Left cardiac atrium (tissue), 4 donors: Measurements from ENCODE around the gene ABLIM1. TPM values are rescaled to one million over a fixed set of nuclear protein-coding genes. Genes with fewer than 3 reads are reported as not detected.

Experiments
- ATAC-seq, 2 donors: fragments of 200-7000 bp; cut with Tn5 transposase; one replicate each; pipeline ENCODE4 v1.9.1; 2020; ENCODE audit warnings: mild to moderate bottlenecking in 2 of 2, moderate library complexity in 2 of 2
- DNase-seq: peaks from one replicate; pipeline ENCODE4 v3.0.0-alpha.2; 2020
- intact Hi-C, 2 donors: fragments of 100-400 bp; cut with DNase I; formaldehyde crosslinking; loops; one replicate each; pipeline versions ENCODE4 v1.14.1 to v1.15.1; 2022 to 2023
- total RNA-seq, 2 donors: library from RNA; stranded (reverse); fragmentation: NEBNext Ultra II Directional; extraction: Animal tissue kit (Norgen Biotek cat#: 25700); gene quantifications; one replicate each; pipeline ENCODE4 v1.2.1, GENCODE V29; 2021
- donor health status: DM: no; HTN: yes; CAD: no.
- donor health status: DM: no; HTN: yes; CAD: no; lungs with severe emphysema.
- donor health status: DM: yes; HTN: yes; CAD: no.
- donor health status: Dilated cardiomyopathy.

ABLIM1 gene
- total RNA-seq, 2 donors from 2014 or later = 292 to 305 TPM

DNA sequence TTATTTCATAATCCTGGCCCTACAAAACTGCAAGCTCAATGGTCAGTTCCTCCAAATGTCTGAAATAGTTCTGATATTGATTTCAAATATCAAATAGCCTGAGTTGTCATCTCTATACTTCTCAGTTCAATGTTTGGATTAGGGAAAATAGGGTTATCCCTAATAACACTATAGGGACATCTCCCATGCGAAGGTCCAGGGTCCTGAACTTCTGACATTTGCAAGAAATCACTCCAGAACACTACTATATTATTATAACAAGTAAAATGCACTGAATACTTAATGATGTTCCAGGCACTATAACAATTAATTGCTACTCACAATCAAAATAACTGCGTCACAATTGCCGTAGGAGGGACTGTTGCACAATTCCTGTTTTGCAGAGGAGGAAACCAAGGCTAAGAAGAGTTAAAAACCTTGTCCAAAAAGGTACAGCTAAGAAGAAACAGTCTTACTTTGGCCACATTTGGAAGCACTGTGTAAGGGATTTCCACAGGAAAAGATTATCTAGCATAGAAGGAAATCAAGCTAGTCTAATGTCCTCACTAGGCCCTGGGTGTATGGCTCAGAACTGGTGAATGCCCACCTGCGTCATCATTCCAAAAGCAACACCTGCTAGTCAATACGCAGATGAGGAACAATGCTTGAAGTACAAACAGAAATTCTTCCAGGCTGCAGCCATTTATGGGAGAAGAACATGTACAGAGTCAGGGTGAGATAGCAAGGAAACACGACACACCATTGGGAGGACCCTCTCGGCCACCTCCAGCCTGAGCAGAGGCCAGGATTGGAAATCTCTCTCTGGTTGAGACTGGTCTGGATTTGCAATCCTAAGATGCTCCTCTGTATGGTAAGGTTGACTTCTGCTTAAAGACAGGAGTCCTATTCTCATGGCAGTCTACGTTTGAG lies 48.3 kb downstream of the ABLIM1 start:
- DNase-seq (no peak), ATAC-seq (no peak)
- intact Hi-C loops = loop anchor here in 1 of 2 donors (5.0 kb wide), 1 partner anchor 37 kb away; no protein-coding TSS in a partner anchor

DNA sequence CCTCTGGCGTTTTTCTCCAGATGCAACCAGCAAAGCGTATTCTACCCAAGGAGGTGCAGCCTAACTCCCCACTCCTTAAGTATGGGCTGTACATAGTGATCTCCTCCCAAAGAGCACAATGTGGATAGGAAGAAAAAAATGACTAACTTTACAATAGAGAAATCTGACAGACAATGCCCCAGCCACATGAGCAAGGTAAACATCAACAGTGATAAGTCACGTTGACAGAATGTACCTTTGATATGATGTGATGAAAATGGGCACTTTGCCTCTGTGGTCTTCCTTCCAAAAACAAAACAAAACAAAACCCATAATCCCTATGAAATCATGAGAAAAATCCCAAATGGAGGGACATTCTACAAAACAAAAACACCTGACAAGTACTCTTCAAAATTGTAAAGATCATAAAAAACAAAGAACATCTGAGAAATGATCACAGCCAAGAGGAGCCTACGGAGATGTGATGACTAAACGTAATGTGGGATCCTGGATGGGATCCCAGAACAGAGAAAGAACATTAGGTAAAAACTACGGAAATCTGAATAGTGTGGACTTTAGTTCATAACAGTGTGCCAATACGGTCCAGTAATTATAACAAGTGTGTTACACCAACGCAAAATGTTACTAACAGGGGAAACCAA lies 50.6 kb downstream of the ABLIM1 start:
- DNase-seq (no peak), ATAC-seq (peak in 1 of 2 donors; percentile 67)
- intact Hi-C loops = loop anchor here in 1 of 2 donors (5.0 kb wide), 1 partner anchor 35 kb away; no protein-coding TSS in a partner anchor

DNA sequence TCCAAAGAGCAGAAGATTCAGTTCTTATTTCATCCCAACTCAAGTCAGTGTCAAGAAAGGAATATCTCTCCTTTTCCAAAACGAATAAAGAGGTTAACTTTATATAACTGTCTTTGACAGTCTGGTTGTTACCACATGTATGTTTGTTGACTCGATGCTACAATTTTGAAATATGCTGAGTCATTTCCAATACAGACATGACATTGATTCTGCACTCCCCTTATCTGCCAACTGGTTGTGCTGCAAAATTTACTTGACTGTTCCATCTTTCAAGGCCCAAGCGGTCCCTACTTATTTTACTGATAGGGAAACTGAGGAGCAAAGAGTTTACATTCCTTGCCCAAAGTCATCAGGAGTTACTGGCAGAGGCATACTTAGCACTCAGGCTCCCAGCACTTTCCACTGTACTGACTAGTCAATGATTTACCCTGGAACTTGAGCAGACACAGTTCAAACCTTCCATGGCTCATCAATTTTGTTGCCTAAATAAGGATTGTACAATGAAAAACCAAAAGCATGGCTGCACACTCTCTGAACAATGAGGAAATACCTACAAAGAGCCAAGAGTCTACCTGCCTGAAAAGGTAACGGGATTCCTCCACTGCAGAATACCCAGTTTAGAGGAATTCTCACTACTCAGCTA lies 52.8 kb downstream of the ABLIM1 start:
- no peak for ATAC-seq
- no peak for DNase-seq
- intact Hi-C loops = loop anchor here in 1 of 2 donors (5.0 kb wide), 1 partner anchor 33 kb away; no protein-coding TSS in a partner anchor

DNA sequence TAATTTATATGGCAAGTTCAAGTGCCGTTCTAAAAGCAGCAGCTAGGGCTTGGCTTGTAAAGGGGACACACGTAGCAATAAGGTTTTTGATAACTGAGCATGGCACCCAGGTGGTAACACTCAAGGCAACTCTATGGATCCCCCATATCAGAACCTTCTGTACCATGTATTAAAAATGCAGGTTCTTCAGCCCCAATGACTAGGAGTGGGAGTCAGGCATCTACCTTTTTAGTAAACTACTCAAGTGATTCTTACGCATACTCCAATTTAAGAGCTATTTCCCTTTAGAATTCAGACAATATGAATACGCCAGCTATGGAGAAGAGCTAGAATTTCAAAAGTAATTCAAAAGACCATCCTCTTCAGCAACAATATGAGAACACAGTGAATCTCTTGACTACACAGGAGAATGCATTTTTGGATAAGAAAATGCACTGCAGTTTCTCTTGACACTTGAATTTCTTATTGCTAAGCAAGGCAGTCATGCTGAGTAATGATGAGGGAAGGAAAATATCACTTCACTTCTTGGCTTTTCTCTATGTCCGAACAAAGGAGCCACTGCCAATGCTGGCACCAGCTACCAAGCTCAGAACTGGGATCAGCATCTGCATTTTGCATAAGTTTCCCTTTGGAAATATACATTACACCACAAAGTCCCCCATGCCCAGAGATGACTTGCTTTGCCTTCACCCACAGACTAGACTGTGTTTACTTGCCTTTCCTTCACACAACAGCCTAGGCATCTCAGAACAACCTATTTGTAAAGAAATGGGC lies 53.5 kb downstream of the ABLIM1 start:
- peak in 1 of 2 donors; percentile 4 for ATAC-seq
- intact Hi-C loops = loop anchor here in 1 of 2 donors (5.0 kb wide), 1 partner anchor 32 kb away; no protein-coding TSS in a partner anchor
- no peak for DNase-seq

DNA sequence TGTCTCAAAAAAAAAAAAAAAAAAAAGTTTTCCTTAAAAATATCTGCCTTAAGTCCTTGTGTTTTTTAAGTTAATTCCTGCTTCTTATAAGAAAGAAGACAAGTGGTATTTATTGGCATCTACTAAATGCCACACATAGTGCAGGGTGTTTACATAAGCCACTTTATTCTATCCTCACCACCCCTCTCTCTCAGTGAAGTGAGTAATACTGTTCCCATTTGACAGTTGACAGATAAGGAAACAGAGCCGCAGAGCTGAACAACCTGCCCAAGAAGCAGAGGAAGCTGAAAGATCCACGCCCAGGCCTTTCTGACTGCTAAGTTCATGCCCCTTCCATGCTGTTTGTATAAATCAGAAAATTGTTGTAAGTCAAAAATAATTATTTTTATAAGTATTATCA lies 54.1 kb downstream of the ABLIM1 start:
- intact Hi-C loops = no loop called here
- ATAC-seq = peak; percentile 42 to 87
- DNase-seq = peak; percentile 51

DNA sequence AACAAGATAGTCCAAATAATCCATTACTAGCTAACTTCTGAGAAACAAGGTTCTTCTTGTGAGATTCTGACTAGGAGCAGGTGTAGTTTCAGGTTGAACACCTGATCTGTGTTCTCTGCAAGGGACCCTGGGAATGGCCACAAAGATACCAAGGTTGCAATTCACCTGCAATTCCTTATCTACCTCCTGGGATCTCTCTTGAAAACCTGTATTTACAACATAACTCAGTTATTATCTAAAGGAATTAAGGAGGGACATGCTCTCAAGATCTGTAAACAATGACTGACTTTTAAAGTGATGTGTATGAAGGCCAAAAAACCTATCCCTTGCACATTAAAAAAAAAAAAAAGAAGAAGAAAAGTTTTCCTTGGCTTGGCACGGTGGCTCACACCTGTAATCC lies 54.8 kb downstream of the ABLIM1 start:
- DNase-seq (no peak), ATAC-seq (no peak)
- intact Hi-C loops = no loop called here

DNA sequence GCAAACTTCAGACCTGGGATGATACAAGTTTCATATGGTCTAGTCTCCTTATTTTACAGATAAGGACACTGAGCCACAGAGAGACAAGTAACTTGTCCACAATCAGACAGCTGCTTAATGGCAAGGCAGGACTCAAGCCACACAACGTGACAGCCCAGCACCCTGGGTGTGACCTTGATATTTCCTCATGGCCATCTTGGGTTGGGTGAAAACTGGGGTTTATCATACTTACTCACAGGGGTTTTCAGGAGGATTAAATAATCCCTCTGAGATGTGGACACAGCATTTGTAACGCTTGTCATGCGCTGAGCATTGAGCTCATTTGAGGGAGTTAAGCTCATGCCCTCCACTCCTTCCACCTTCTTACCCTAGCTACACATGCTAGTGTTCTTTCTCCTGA lies 58.0 kb downstream of the ABLIM1 start:
- no peak for ATAC-seq

DNA sequence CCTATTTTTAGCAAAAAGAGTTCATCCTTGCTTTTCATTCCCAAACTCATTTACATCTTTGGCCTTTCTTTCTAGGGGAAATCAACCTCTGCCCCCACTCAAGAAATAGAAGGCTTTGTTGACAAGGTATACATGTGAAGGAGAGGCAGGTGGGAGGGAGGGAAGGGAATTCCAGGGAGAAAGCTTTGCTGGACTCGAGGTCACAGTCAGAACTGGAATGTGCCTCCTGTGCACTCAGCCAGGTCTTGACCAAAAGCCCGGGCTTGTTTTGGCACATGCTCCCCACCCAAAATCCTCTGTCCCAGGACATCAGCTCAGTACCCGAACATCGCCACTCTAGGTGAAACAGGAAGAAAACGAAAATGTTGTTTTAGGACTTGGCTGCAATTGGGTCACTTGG lies 61.3 kb downstream of the ABLIM1 start:
- ATAC-seq = no peak
- DNase-seq = no peak
- intact Hi-C loops = no loop called here

More for the DNA sequence above, 58.0 kb downstream of the ABLIM1 start:
- intact Hi-C loops = no loop called here
- no peak for DNase-seq

DNA sequence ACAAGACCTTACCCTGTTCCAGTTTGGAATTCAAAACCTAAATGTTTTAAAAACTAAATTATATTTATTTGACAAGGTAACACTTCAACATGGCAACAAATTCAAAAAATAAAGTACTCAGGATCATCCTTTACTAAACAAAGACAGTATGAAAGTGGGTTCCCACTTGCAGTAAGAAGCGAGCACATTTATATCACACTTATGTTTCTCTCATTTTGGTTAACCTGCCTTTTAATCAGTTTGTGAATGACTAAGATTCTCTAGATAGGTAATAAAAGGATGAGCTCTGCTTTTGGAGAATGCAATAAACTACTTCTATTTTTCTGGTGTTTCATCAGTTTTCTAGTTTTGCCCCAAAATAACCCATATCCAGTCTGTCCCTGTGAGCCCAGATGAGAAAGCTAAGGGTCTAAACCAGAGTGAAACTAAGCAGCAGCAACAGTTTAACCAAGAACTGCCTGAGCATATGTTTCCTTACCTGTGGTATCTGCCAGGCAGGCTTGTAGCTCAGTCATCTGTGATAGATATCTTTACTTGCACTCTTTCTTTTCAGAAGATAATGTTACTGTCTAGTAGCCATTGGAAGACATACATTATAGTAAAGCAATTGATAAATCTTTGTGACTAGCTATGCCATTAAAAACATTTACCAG lies 64.1 kb downstream of the ABLIM1 start:
- DNase-seq = no peak
- intact Hi-C loops = no loop called here
- ATAC-seq = no peak

DNA sequence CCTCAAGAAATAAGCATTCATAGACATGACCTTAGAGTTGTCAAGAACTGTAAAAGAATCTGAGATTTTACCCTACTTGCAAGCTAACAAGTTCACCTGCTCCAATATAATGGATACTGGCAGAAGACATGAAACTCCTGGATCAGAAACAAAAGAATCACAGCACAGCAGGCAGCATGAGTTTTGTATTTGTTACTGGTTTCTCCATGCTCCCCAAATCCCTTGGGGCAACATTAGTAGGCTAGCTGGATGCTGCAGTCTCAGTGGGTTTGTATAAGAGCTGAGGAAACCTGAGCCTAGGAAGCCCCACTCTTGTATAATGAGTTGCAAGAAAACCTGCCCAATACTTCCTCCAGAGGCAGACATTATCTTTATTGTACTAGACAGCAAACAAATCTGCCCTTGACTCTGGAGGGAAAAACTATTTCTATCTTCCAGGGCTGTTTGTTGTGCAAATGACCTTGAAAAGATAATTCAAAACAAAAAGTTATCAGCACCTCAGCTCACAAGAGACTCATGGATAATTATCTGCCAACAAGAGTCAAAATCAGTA lies 64.8 kb downstream of the ABLIM1 start:
- intact Hi-C loops = no loop called here
- ATAC-seq = no peak

DNA sequence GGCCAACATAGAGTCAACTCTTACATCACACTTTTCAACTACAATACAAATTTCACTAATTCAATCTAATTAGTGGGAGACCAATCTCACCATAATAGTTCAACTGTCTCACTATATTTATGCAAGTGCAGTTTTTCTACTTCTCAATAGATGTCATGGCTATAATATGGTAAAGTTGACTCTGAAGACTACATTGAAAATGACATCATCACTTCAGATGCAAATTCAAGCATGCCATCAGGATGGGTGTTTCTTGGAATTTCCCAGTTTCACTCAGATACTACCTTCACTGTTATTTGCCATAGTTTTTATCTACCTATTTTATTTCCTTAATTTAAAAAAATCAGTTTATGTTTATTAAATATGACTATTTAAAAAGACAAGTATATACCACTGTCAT lies 67.1 kb downstream of the ABLIM1 start:
- no peak for DNase-seq
- ATAC-seq = no peak
- intact Hi-C loops = no loop called here

More for the DNA sequence above, 64.8 kb downstream of the ABLIM1 start:
- no peak for DNase-seq

DNA sequence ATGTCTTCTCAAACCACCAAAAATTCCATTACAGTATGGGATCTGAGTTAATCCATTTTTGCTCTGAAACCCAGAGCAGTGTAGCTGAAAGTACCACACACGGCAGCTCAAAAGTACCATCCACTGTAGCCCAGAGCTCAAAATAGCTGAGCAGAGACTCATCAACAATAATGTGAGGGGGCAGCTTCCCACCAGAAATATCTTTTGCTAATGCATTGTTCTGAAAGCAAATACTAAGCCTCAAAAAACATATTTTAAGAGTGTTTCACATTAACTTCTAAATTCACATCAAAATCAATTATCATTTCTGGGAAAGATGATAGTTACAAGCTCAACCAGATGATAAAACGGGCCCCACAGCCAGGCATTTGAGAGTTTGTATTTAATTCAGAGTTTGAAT lies 73.7 kb downstream of the ABLIM1 start:
- intact Hi-C loops = no loop called here
- no peak for ATAC-seq
- no peak for DNase-seq

DNA sequence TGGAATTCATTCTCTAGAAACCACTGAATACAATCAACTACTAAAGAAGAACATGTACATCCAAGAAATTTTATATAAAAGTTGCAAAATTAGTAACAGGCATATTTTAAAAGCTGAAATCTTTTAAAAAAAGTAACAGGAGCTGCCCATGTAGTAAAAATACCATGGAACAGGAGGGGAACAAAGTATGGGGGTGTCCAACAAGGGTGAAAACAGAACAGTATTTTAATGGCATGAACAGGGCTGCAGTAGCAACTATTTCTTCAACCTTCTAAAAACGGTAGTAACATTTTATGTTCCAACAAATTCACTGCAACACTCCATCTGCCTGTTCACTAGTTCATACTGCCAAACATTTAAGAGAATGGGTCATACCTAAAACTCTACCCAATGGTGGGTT lies 77.0 kb downstream of the ABLIM1 start:
- ATAC-seq (no peak), DNase-seq (no peak)
- intact Hi-C loops = no loop called here

DNA sequence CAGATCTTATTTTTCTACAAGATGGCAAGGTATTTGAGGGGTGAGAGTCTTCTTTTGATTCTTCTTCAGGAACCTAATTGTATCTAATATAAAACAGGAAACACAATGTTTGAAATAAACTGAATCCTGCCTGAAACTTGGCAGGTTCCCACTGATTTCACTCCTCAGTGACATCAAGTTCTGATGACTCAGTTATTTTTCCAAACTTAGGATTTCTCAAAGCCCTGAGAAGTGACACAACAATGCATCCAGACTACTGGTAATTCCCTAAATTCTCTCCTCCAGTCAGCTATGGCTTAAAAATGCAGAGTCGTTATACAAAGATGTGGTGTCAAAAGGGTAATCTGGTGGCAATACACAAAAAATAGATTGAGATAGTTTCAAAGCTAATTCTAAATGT lies 80.9 kb downstream of the ABLIM1 start:
- ATAC-seq = peak; percentile 47 to 58

DNA sequence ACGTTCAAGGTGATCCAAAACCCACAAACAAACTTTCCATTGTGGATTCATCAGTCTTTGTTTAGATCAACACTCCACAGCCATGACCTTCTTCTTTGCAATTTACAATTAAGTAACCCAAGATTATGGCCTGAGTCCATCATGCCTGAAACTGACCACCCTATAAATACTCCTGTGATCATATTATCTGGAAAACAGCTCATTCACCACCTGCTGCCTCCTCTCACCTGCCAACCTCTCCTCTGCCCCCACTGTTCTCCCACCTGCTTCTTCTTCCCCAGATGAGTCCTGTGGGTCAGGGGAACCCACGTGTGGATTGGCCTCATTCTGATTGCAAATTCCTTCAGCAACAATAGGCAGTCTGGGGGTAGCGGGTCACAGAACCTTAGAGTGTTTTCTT lies 81.4 kb downstream of the ABLIM1 start:
- intact Hi-C loops = no loop called here
- peak in 1 of 2 donors; percentile 5 for ATAC-seq
- DNase-seq = no peak

More for the DNA sequence above, 80.9 kb downstream of the ABLIM1 start:
- DNase-seq = peak; percentile 38
- intact Hi-C loops = no loop called here

DNA sequence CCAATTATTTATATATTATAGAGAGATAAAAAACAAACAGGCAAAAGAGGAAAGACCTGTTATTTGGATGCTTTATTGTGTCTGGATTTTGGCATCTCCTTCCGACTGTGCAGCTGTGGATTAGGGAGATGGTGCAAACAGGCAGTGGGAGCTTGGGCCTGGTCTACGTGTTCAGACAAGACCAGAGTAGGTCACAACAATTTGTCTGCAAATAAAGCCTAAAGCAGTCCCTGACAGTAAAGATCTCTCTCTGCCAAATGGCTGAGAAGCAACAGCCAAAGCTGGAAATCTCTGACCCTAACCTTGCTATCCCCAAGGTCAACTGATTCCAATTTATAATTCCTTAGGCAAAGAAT lies 82.0 kb downstream of the ABLIM1 start:
- ATAC-seq = peak in 1 of 2 donors; percentile 20
- intact Hi-C loops = no loop called here
- no peak for DNase-seq

DNA sequence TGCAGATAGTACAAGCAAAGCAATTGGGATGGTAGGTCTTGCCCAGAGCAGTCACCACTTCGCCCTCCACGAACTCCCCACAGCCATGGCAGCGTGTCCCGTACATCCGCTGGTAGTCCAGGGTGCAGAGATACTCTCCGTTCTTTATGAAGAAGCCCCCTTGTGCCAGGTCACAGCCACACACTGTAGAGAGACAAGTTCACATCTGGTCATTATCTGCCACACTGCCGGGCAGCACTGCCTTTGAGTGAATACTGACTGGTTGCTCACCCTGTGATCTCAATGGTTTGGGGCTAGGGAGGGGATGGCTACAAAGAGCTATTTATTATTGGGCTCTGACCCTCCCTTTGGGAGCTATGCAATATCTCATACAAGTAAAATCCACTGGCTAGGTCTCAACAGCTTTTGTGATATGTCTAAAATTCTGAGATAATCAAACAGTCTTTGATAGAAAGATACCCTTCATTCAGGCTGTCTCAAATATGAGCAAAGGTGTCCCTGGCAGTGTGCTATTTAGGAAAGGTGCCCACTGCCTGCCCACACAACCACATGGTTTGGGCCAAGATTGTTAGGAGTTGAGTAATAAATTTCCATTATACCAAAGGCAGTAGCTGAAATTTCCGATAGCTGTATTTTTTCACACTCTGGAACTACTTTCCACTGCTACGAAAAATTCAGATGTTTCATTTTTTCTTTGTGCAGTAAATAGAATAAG lies 82.5 kb downstream of the ABLIM1 start:
- DNase-seq = peak; percentile 31
- intact Hi-C loops = no loop called here
- ATAC-seq = peak in 1 of 2 donors; percentile 72
